ENCODE data around the gene AHRR. TPM values are rescaled to one million over a fixed set of nuclear protein-coding genes. Genes with fewer than 3 reads are reported as not detected.

AHRR gene
- total and polyA plus RNA-seq, 2 donors: 0.34 to 0.52 TPM

- peak overlapping the region; percentile 61 to 74 for H3K27ac ChIP-seq (ENCODE audit: low read depth in 1 of 2, low read length in 1 of 2)
Observed at GRCh38 chr5:458547-459353, 137.2 kb downstream of the AHRR start.

DNA sequence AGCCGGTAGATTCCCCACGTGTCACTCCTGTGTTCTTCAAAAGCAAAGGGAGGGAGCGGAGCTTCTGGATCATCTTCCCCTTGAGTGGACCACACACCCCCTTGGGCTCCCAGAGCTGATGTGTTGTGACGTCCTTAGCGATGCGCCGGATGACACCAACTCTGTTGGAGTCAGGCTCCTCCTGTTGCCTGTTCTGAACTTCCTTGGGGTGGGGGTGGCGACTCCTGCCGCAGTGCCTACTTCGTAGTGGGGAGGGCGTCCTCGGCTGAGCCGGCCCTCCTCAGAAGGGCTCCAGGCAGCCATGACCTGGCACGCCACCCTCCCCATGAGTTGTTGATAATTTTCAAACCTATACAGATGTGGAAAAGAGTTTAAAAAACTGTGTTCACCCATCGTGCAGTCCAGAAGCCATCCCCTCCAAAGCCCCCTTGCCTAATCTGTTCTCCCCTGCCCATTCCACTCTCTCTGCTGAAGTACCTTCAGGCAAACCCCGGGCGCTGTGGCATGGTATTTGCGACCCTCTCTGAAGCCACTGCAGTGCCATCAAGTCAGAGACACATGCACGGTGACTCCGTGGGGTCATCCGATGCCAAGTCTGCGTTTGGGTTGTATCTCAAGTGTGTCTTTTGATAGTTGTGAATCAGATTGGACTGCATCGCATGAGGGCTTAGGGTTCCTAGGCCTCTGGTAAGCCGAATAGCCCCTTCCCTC, 138.2 kb downstream of the AHRR start:
- no peaks in the 10 kb centered on the region for H3K27me3 ChIP-seq (ENCODE audit: control insufficient read depth in 2 of 2, insufficient read depth in 1 of 2, low read length in 1 of 2)
- WGBS: 97% methylated on average over 24 of the region's 24 CpGs
- no peaks in the 10 kb centered on the region for H3K9me3 ChIP-seq (ENCODE audit: control insufficient read depth in 2 of 2, insufficient read depth in 1 of 2, low read length in 1 of 2)
- no peaks in the 10 kb centered on the region for H3K4me1 ChIP-seq (ENCODE audit: control insufficient read depth in 2 of 2, insufficient read depth in 2 of 2, low read length in 2 of 2)
- DNase-seq (ENCODE audit: low read depth in 6 of 9, low spot score in 9 of 9): no peak
- no peak overlapping the region for H3K4me3 ChIP-seq (ENCODE audit: low read length in 2 of 2)
- H3K36me3 ChIP-seq (ENCODE audit: control insufficient read depth in 2 of 2, insufficient read depth in 2 of 2, low read length in 1 of 2): peaks cover 69% of the 10 kb centered on the region in 2 donors
- peak overlapping the region; percentile 15 to 62 for H3K27ac ChIP-seq (ENCODE audit: low read depth in 1 of 2, low read length in 1 of 2)

More at GRCh38 chr5:458547-459353, 137.2 kb downstream of the AHRR start:
- Histone ChIP-seq H3K4me3 (ENCODE audit: low read length in 2 of 2) (no peak overlapping the region), H3K4me1 (ENCODE audit: control insufficient read depth in 2 of 2, insufficient read depth in 2 of 2, low read length in 2 of 2) (no peaks in the 10 kb centered on the region), H3K9me3 (ENCODE audit: control insufficient read depth in 2 of 2, insufficient read depth in 1 of 2, low read length in 1 of 2) (no peaks in the 10 kb centered on the region), H3K36me3 (ENCODE audit: control insufficient read depth in 2 of 2, insufficient read depth in 2 of 2, low read length in 1 of 2) (peaks cover 71 to 72% of the 10 kb centered on the region in 2 donors), H3K27me3 (ENCODE audit: control insufficient read depth in 2 of 2, insufficient read depth in 1 of 2, low read length in 1 of 2) (no peaks in the 10 kb centered on the region)
- DNase-seq (ENCODE audit: low read depth in 6 of 9, low spot score in 9 of 9): no peak
- 88% methylated on average over 17 of the region's 17 CpGs for WGBS

GRCh38 chr5:460273-460625, 138.7 kb downstream of the AHRR start:
- H3K36me3 ChIP-seq (ENCODE audit: control insufficient read depth in 2 of 2, insufficient read depth in 2 of 2, low read length in 1 of 2): peaks cover 69 to 70% of the 10 kb centered on the region in 2 donors
- no peaks in the 10 kb centered on the region for H3K27me3 ChIP-seq (ENCODE audit: control insufficient read depth in 2 of 2, insufficient read depth in 1 of 2, low read length in 1 of 2)
- over 99% methylated on average over 8 of the region's 8 CpGs for WGBS
- no peaks in the 10 kb centered on the region for H3K9me3 ChIP-seq (ENCODE audit: control insufficient read depth in 2 of 2, insufficient read depth in 1 of 2, low read length in 1 of 2)
- no peak overlapping the region for H3K27ac ChIP-seq (ENCODE audit: low read depth in 1 of 2, low read length in 1 of 2)
- DNase-seq (ENCODE audit: low read depth in 6 of 9, low spot score in 9 of 9): no peak
- no peak overlapping the region for H3K4me3 ChIP-seq (ENCODE audit: low read length in 2 of 2)
- no peaks in the 10 kb centered on the region for H3K4me1 ChIP-seq (ENCODE audit: control insufficient read depth in 2 of 2, insufficient read depth in 2 of 2, low read length in 2 of 2)

GRCh38 chr5:462051-462481, 140.6 kb downstream of the AHRR start:
- Histone ChIP-seq H3K4me1 (ENCODE audit: control insufficient read depth in 2 of 2, insufficient read depth in 2 of 2, low read length in 2 of 2) (no peaks in the 10 kb centered on the region), H3K27me3 (ENCODE audit: control insufficient read depth in 2 of 2, insufficient read depth in 1 of 2, low read length in 1 of 2) (no peaks in the 10 kb centered on the region), H3K9me3 (ENCODE audit: control insufficient read depth in 2 of 2, insufficient read depth in 1 of 2, low read length in 1 of 2) (no peaks in the 10 kb centered on the region), H3K27ac (ENCODE audit: low read depth in 1 of 2, low read length in 1 of 2) (no peak overlapping the region), H3K4me3 (ENCODE audit: low read length in 2 of 2) (no peak overlapping the region), H3K36me3 (ENCODE audit: control insufficient read depth in 2 of 2, insufficient read depth in 2 of 2, low read length in 1 of 2) (peaks cover 63 to 73% of the 10 kb centered on the region in 2 donors)
- 97% methylated on average over 24 of the region's 24 CpGs for WGBS
- no peak for DNase-seq (ENCODE audit: low read depth in 6 of 9, low spot score in 9 of 9)

DNA sequence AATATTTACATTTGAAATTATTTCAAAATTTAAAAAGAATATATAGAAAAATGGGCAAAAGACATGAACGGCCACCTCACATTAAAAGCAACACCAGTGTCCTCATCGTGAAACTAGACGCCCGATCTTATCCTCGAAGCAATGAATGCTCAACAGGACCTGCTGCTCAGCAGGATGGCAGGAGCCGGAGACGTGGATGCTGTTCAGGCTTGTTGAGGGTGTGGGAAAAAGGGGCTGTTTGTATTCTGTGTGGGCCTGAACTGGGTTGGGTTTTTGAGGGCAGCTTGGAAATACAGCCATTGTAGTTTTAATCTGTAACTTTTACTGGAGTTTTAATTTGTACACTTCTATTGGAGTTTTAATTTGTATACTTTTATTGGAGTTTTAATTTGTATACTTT, 141.8 kb downstream of the AHRR start:
- 82% methylated on average over 7 of the region's 7 CpGs for WGBS

DNA sequence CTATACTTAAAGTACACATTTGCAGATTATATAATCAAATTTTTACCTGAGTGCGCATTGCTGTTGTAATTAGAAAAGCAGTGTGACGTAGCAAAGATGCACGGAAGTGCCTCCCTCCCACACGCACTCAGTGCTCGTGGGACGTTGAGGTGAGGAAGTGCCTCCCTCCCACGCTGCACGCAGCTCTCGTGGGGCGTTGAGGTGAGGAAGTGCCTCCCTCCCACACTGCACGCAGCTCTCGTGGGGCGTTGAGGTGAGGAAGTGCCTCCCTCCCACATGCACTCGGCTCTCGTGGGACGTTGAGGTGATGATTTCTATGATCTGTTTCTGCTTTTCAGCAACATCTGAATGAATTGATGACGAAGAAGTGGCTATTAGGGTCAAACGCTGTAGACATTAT, 142.4 kb downstream of the AHRR start:
- peak in 3 of 9 donors; percentile 18 to 57 (median 32) for DNase-seq (ENCODE audit: low read depth in 6 of 9, low spot score in 9 of 9)
- H3K9me3 ChIP-seq (ENCODE audit: control insufficient read depth in 2 of 2, insufficient read depth in 1 of 2, low read length in 1 of 2): no peaks in the 10 kb centered on the region
- H3K36me3 ChIP-seq (ENCODE audit: control insufficient read depth in 2 of 2, insufficient read depth in 2 of 2, low read length in 1 of 2): peaks cover 49 to 60% of the 10 kb centered on the region in 2 donors
- WGBS: 75% methylated on average over 18 of the region's 18 CpGs
- no peaks in the 10 kb centered on the region for H3K4me1 ChIP-seq (ENCODE audit: control insufficient read depth in 2 of 2, insufficient read depth in 2 of 2, low read length in 2 of 2)
- H3K27ac ChIP-seq (ENCODE audit: low read depth in 1 of 2, low read length in 1 of 2): no peak overlapping the region
- no peaks in the 10 kb centered on the region for H3K27me3 ChIP-seq (ENCODE audit: control insufficient read depth in 2 of 2, insufficient read depth in 1 of 2, low read length in 1 of 2)
- H3K4me3 ChIP-seq (ENCODE audit: low read length in 2 of 2): no peak overlapping the region

More for the DNA sequence above, 141.8 kb downstream of the AHRR start:
- no peak overlapping the region for H3K4me3 ChIP-seq (ENCODE audit: low read length in 2 of 2)
- no peak for DNase-seq (ENCODE audit: low read depth in 6 of 9, low spot score in 9 of 9)
- H3K27ac ChIP-seq (ENCODE audit: low read depth in 1 of 2, low read length in 1 of 2): no peak overlapping the region
- H3K9me3 ChIP-seq (ENCODE audit: control insufficient read depth in 2 of 2, insufficient read depth in 1 of 2, low read length in 1 of 2): no peaks in the 10 kb centered on the region
- no peaks in the 10 kb centered on the region for H3K4me1 ChIP-seq (ENCODE audit: control insufficient read depth in 2 of 2, insufficient read depth in 2 of 2, low read length in 2 of 2)
- no peaks in the 10 kb centered on the region for H3K27me3 ChIP-seq (ENCODE audit: control insufficient read depth in 2 of 2, insufficient read depth in 1 of 2, low read length in 1 of 2)
- H3K36me3 ChIP-seq (ENCODE audit: control insufficient read depth in 2 of 2, insufficient read depth in 2 of 2, low read length in 1 of 2): peaks cover 52 to 63% of the 10 kb centered on the region in 2 donors

DNA sequence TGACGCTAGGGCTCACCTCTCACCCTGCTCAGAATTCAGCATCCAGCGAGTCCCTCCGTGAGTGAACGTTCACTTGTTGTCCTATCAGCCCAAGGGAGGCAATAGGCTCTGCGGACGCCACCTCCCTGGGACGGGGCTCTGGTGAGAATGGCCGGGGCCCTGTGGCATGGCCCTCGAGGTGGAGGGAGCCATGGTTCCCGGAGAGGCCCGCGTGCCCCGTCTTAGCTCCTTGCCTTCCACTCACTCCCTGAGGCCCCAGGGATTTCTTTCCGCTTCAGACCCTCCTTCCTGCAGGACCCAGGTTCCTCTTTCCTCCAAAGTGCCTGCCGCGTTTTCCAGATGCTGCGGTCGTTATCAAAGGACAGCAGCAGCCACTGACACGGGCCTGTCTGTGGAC, 142.9 kb downstream of the AHRR start:
- Histone ChIP-seq H3K36me3 (ENCODE audit: control insufficient read depth in 2 of 2, insufficient read depth in 2 of 2, low read length in 1 of 2) (peaks cover 49 to 59% of the 10 kb centered on the region in 2 donors), H3K4me3 (ENCODE audit: low read length in 2 of 2) (no peak overlapping the region), H3K27ac (ENCODE audit: low read depth in 1 of 2, low read length in 1 of 2) (no peak overlapping the region), H3K4me1 (ENCODE audit: control insufficient read depth in 2 of 2, insufficient read depth in 2 of 2, low read length in 2 of 2) (no peaks in the 10 kb centered on the region), H3K27me3 (ENCODE audit: control insufficient read depth in 2 of 2, insufficient read depth in 1 of 2, low read length in 1 of 2) (no peaks in the 10 kb centered on the region), H3K9me3 (ENCODE audit: control insufficient read depth in 2 of 2, insufficient read depth in 1 of 2, low read length in 1 of 2) (no peaks in the 10 kb centered on the region)
- WGBS: 95% methylated on average over 19 of the region's 19 CpGs
- DNase-seq (ENCODE audit: low read depth in 6 of 9, low spot score in 9 of 9): no peak

DNA sequence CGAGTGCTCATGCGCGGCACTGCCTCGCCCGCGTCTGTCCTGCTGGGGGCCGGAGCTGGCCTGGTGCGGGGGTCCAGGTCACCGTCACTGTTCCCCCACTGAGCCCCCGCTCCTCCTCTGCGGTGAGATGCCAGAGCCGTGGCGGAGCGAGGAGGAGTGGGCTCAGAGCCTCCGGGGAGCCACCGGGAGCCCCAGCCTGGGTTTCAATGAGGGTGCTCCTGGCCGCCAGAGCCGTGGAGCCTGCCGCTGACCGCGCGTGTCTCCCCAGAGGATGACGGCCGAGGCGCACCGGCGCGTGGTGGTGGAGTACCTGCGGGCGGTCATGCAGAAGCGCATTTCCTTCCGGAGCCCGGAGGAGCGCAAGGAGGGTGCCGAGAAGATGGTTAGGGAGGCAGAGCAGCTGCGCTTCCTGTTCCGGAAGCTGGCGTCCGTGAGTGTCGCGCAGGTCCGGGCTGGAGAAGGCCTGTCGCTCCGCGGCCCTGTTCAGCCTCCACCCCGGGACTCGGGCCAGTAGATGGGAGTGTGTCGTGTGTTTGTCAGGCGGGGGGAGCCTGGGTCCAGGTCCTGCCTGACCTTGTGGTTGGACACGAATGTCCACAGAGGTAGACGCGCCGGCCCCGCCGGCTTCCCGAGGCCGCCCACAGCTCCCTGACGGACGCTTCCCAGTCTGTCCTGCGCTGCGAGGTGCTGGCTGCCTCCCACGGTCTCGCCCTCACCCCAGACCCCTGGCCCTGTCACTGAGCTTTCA, 143.5 kb downstream of the AHRR start:
- Histone ChIP-seq H3K27me3 (ENCODE audit: control insufficient read depth in 2 of 2, insufficient read depth in 1 of 2, low read length in 1 of 2) (no peaks in the 10 kb centered on the region), H3K4me1 (ENCODE audit: control insufficient read depth in 2 of 2, insufficient read depth in 2 of 2, low read length in 2 of 2) (no peaks in the 10 kb centered on the region), H3K9me3 (ENCODE audit: control insufficient read depth in 2 of 2, insufficient read depth in 1 of 2, low read length in 1 of 2) (no peaks in the 10 kb centered on the region), H3K36me3 (ENCODE audit: control insufficient read depth in 2 of 2, insufficient read depth in 2 of 2, low read length in 1 of 2) (peaks cover 44 to 58% of the 10 kb centered on the region in 2 donors), H3K4me3 (ENCODE audit: low read length in 2 of 2) (no peak overlapping the region), H3K27ac (ENCODE audit: low read depth in 1 of 2, low read length in 1 of 2) (no peak overlapping the region)
- WGBS: 96% methylated on average over 63 of the region's 63 CpGs
- no peak for DNase-seq (ENCODE audit: low read depth in 6 of 9, low spot score in 9 of 9)

Measured in thymus (tissue), 11 donors.